HG03108 (cell line): ENCODE results near the gene MPEG1.

Experiments used
- ATAC-seq: cut with Tn5 transposase; IDR thresholded peaks from one replicate; pipeline ENCODE4 v1.9.1; 2021; ENCODE audit warnings: moderate library complexity; ENCODE audit not compliant: unreplicated experiment

Gene MPEG1

GRCh38 chr11:59188954-59189353 is 23.8 kb downstream of the MPEG1 start:
- ATAC-seq, result no peak

GRCh38 chr11:59187587-59187986 is 25.1 kb downstream of the MPEG1 start:
- ATAC-seq, result no peak

- no peak for ATAC-seq
Observed at GRCh38 chr11:59187035-59187434, 25.7 kb downstream of the MPEG1 start.

- ATAC-seq, result no peak
Observed at GRCh38 chr11:59186130-59186594, 26.6 kb downstream of the MPEG1 start.

- no peak for ATAC-seq
Observed at GRCh38 chr11:59185386-59185945, 27.3 kb downstream of the MPEG1 start.

- ATAC-seq, result no peak
Observed at GRCh38 chr11:59184691-59185339, 27.9 kb downstream of the MPEG1 start.

- no peak for ATAC-seq
Observed at GRCh38 chr11:59183771-59184170, 29.0 kb downstream of the MPEG1 start.

GRCh38 chr11:59182457-59183151 is 30.1 kb downstream of the MPEG1 start:
- no peak for ATAC-seq

GRCh38 chr11:59181746-59182456 is 30.8 kb downstream of the MPEG1 start:
- ATAC-seq, result no peak

GRCh38 chr11:59180907-59181306 is 31.8 kb downstream of the MPEG1 start:
- ATAC-seq, result no peak

- no peak for ATAC-seq
Observed at GRCh38 chr11:59180168-59180776, 32.5 kb downstream of the MPEG1 start.

- no peak for ATAC-seq
Observed at GRCh38 chr11:59179121-59179520, 33.6 kb downstream of the MPEG1 start.

- no peak for ATAC-seq
Observed at GRCh38 chr11:59178402-59178801, 34.3 kb downstream of the MPEG1 start.

- ATAC-seq, result no peak
Observed at GRCh38 chr11:59176330-59176729, 36.4 kb downstream of the MPEG1 start.

- ATAC-seq, result no peak
Observed at GRCh38 chr11:59175091-59175501, 37.6 kb downstream of the MPEG1 start.

GRCh38 chr11:59174664-59175033 is 38.1 kb downstream of the MPEG1 start:
- ATAC-seq, result no peak

GRCh38 chr11:59173964-59174663 is 38.6 kb downstream of the MPEG1 start:
- ATAC-seq, result no peak

GRCh38 chr11:59173080-59173963 is 39.4 kb downstream of the MPEG1 start:
- no peak for ATAC-seq

GRCh38 chr11:59172345-59173079 is 40.2 kb downstream of the MPEG1 start:
- ATAC-seq, result peak; percentile 18
